H1 (cell line): ENCODE measurements around the gene INPP5K. TPM values are rescaled to one million over a fixed set of nuclear protein-coding genes. Genes with fewer than 3 reads are reported as not detected.

ENCODE experiments used
- BRCA1 ChIP-seq: IDR thresholded peaks from 2 replicates; pipeline ENCODE4 v1.6.1; 2012; ENCODE audit warnings: low read depth, low read length, improper control_type of control experiment
- CEBPB ChIP-seq: IDR thresholded peaks from 2 replicates; pipeline ENCODE4 v1.6.1; 2012; ENCODE audit warnings: low read depth, low read length
- CHD7 ChIP-seq: fragments of 300-600 bp; sonication (generic); IDR thresholded peaks from 2 replicates; pipeline ENCODE4 v1.7.1; 2012; ENCODE audit warnings: low read length, moderate library complexity, mild to moderate bottlenecking, inconsistent platforms; ENCODE audit not compliant: insufficient replicate concordance
- EP300 ChIP-seq, 2 experiments: IDR thresholded peaks; 1 replicate in 1 of 2; 2 replicates in 1 of 2; pipeline ENCODE4 v1.6.1; 2011 to 2012; ENCODE audit warnings: low read depth in 2 of 2, low read length in 2 of 2, mild to moderate bottlenecking in 2 of 2, borderline replicate concordance in 1 of 2, inconsistent platforms in 1 of 2, moderate library complexity in 1 of 2
- EZH2 ChIP-seq: fragments of 200-600 bp; sonication (generic); IDR thresholded peaks from 2 replicates; pipeline ENCODE4 v1.7.1; 2012; ENCODE audit warnings: low read depth, mild to moderate bottlenecking, moderate library complexity, low read length, inconsistent platforms; ENCODE audit not compliant: severe bottlenecking
- HDAC2 ChIP-seq, 2 experiments: fragments of 300-600 bp in 1 of 2; sonication (generic) in 1 of 2; IDR thresholded peaks; 2 replicates each; pipeline ENCODE4 v1.6.1; 2011 to 2012; ENCODE audit warnings: low read depth in 2 of 2, low read length in 2 of 2, mild to moderate bottlenecking in 2 of 2, moderate library complexity in 2 of 2, borderline replicate concordance in 1 of 2, inconsistent platforms in 1 of 2
- HDAC6 ChIP-seq: IDR thresholded peaks from one replicate; pipeline ENCODE4 v1.7.1; 2012; ENCODE audit warnings: low read depth, mild to moderate bottlenecking, inconsistent platforms, low read length, moderate library complexity
- KDM1A ChIP-seq: fragments of 200-600, 300-600 bp; sonication (generic); IDR thresholded peaks from 2 replicates; pipeline ENCODE4 v1.7.1; 2016; ENCODE audit warnings: mild to moderate bottlenecking, low read length, borderline replicate concordance
- POLR2AphosphoS5 ChIP-seq: IDR thresholded peaks from 2 replicates; pipeline ENCODE4 v1.6.1; 2011; ENCODE audit warnings: low read depth, low read length
- POU5F1 ChIP-seq: IDR thresholded peaks from 2 replicates; pipeline ENCODE4 v1.6.1; 2011; ENCODE audit warnings: low read depth, mild to moderate bottlenecking, low read length, moderate library complexity
- SIRT6 ChIP-seq: IDR thresholded peaks from one replicate; pipeline ENCODE4 v1.7.1; 2012; ENCODE audit warnings: low read length, inconsistent platforms
- TAF1 ChIP-seq: IDR thresholded peaks from 2 replicates; pipeline ENCODE4 v1.6.1; 2011; ENCODE audit warnings: mild to moderate bottlenecking, low read depth, low read length
- polyA plus RNA-seq, 7 experiments: library from polyadenylated mRNA; depleted of rRNA in 3 of 7; stranded (reverse) in 5 of 7; unstranded in 2 of 7; fragments of >200 nt in 5 of 7; fragments of 200-250 nt in 2 of 7; gene quantifications; 1 replicate in 5 of 7; 2 replicates in 1 of 7; 4 replicates in 1 of 7; pipeline versions ENCODE4 v1.2.1 to v1.2.3, GENCODE V29; 2011 to 2013; ENCODE audit warnings: missing spikeins in 2 of 7, mixed read lengths in 2 of 7
- total RNA-seq: library from RNA; stranded (reverse); fragmentation: NEBNext Ultra II Directional; extraction: Animal tissue kit (Norgen Biotek cat#: 25700); gene quantifications from 2 replicates; pipeline ENCODE4 v1.2.1, GENCODE V29; 2021

The INPP5K gene
- total and polyA plus RNA-seq, 2 of the 8 experiments (the other 6 are each of a cell fraction or from before 2014, with no cell fraction given): 21.0 to 24.1 TPM

GRCh38 chr17:1482680-1483079 is 33.7 kb downstream of the INPP5K start (continued):
- TF ChIP-seq CHD7 (no peak), POLR2AphosphoS5 (no peak), HDAC6 (no peak), EZH2 (no peak), CEBPB (no peak), HDAC2 (IDR thresholded peaks at IDR 0.05; ENCODE audit: borderline replicate concordance in 1 of 2, low read depth in 2 of 2, low read length in 2 of 2) (no peak), POU5F1 (no peak), TAF1 (no peak), SIRT6 (no peak), EP300 (IDR thresholded peaks at IDR 0.05; ENCODE audit: borderline replicate concordance in 1 of 2, low read depth in 2 of 2, low read length in 2 of 2) (no peak), KDM1A (no peak), BRCA1 (no peak)
